IMR-90 (cell line): Measurements from ENCODE around the gene TEAD2. TPM values are rescaled to one million over a fixed set of nuclear protein-coding genes. Genes with fewer than 3 reads are reported as not detected.

Experiments used
- BHLHE40 ChIP-seq: fragments of 150-350 bp; IDR thresholded peaks from 2 replicates; pipeline ENCODE4 v1.6.1; 2016; ENCODE audit warnings: mild to moderate bottlenecking, low read depth, low read length
- RCOR1 ChIP-seq: IDR thresholded peaks from 2 replicates; pipeline ENCODE4 v1.6.1; 2012; ENCODE audit warnings: mild to moderate bottlenecking, low read length, improper control_type of control experiment; ENCODE audit not compliant: insufficient replicate concordance
- RFX5 ChIP-seq: IDR thresholded peaks from 2 replicates; pipeline ENCODE4 v1.8.0; 2012; ENCODE audit warnings: low read depth, mild to moderate bottlenecking, low read length, moderate library complexity
- polyA plus RNA-seq, 3 experiments: library from polyadenylated mRNA; depleted of rRNA; stranded (reverse); fragments of >200 nt; gene quantifications; 2 replicates each; pipeline ENCODE4 v1.2.3, GENCODE V29; 2012; ENCODE audit warnings: low replicate concordance in 1 of 3
- total RNA-seq: library from RNA; depleted of rRNA; stranded (reverse); fragments of >200 nt; gene quantifications from 2 replicates; pipeline ENCODE4 v1.2.3, GENCODE V29; 2012
- TF ChIP-seq, protein P1 (sequence below): fragments of 150-350 bp; IDR thresholded peaks from 2 replicates; pipeline ENCODE4 v1.6.1; 2016; ENCODE audit warnings: low read depth, mild to moderate bottlenecking, low read length, moderate library complexity, borderline replicate concordance

The TEAD2 gene
- total and polyA plus RNA-seq, 2 of the 4 experiments (the other 2 are of a cell fraction), result 30.8 to 33.6 TPM

DNA sequence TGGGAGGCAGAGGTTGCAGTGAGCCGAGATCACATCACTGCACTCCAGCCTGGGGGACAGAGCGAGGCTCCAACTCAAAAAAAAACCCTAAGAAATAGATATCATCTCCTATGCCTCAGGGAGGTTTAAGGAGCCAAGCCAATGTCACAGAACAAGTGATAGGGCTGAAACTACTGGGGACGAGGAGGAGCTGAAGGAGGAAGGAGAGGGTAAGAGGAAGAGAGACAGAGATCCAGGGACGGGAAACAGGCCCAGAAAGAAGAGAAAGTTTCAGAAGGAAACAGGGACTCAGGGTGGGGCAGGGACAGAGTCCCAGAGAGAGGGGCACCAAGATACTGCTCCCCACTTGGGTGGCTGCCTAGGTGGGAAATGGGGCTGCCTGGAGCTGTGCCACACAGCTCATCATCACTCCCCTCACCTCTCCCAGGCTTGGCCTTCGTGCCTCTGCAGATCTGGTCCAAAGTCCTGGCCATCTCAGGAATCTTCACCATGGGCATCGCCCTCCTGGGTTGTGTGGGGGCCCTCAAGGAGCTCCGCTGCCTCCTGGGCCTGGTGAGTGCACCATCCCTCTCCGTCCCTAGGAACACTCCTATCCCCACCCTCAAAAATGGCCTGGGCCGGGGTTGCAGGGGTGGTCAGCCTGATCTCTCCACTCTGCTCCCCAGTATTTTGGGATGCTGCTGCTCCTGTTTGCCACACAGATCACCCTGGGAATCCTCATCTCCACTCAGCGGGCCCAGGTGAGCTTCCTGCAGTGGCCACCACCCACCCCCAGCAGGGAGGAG is 25.5 kb downstream of the TEAD2 start (continued):
- TF ChIP-seq, protein P1, sequence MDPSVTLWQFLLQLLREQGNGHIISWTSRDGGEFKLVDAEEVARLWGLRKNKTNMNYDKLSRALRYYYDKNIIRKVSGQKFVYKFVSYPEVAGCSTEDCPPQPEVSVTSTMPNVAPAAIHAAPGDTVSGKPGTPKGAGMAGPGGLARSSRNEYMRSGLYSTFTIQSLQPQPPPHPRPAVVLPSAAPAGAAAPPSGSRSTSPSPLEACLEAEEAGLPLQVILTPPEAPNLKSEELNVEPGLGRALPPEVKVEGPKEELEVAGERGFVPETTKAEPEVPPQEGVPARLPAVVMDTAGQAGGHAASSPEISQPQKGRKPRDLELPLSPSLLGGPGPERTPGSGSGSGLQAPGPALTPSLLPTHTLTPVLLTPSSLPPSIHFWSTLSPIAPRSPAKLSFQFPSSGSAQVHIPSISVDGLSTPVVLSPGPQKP, result no peak
- no peak for TF ChIP-seq BHLHE40
- TF ChIP-seq RFX5, result no peak
- no peak for TF ChIP-seq RCOR1
